Renal pelvis (tissue), 4 donors: ENCODE data around the gene NBAS. TPM values are rescaled to one million over a fixed set of nuclear protein-coding genes. Genes with fewer than 3 reads are reported as not detected.
A peak's percentile ranks its signal among the peaks of the same experiment; 100 is the strongest.
"Not testable (repeated sequence)": the region's sequence is repeated elsewhere in the genome, so short reads cannot be mapped to it uniquely, and the experiment has no call there.

ENCODE experiments used
- DNase-seq: peaks from one replicate; pipeline ENCODE4 v3.0.0-alpha.2; 2013
- polyA plus RNA-seq, 3 donors: library from polyadenylated mRNA; unstranded; fragments of 120-200 nt; gene quantifications; one replicate each; pipeline ENCODE4 v1.2.1, GENCODE V29; 2013; ENCODE audit not compliant: insufficient read length in 3 of 3

The NBAS gene
- polyA plus RNA-seq, 3 donors: 60.1 to 66.8 (median 60.5) TPM

DNA sequence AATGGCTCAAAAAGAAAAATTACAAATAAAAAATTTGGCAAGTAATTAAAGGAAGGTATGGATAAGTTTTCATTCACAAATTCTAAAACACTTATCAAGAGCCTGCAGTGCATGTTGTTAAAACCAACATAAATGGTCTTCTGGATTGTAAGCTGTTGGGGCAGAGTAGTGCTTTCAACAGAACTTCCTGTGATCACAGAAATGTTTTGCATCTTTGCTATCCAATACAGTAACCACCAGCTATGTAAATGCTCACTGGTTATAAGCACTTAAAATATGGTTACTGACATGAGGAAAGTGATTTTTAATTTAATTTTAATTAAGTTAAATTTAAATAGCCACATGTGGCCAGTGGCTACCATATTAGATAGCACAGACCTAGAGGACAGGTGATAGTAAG, 133.1 kb downstream of the NBAS start:
- DNase-seq: no peak

DNA sequence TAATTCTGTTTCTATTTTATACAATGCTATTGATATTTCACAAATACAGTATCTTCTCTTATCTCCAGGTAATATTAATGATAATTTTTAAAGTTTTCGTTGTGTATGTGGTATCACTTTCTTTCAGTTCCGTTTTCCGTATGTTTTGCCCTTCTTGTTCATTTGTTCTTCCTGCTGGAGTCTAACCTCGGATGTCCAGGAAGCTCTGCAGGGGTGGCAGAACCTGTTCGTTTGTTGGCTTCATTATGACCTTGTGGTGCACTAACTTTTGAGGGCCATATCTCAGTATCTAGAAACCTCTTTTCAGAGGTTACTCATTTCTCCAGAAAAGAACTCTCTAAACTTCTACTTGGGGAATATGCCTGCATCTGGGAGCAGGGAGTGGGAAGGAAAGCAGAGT, 134.5 kb downstream of the NBAS start:
- no peak for DNase-seq

DNA sequence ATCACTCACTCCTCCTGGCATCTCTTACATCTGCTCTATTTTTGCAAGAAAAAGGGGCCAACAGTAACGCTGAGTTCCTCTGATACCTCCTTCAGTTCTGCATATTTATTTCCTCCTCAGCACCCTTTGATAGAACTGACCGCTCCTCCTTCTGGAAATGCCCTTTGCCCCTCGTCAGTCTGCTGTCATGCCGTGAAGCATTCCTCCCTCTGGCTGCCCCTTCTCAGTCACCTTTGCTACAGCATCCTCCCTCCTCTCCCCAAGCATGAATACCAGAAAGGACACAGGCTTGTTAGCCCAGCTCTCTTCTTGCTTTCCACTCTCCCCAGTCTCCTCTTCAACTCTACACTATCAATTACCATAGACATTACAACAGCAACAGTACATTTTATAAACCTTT, 135.4 kb downstream of the NBAS start:
- DNase-seq: peak; percentile 31

DNA sequence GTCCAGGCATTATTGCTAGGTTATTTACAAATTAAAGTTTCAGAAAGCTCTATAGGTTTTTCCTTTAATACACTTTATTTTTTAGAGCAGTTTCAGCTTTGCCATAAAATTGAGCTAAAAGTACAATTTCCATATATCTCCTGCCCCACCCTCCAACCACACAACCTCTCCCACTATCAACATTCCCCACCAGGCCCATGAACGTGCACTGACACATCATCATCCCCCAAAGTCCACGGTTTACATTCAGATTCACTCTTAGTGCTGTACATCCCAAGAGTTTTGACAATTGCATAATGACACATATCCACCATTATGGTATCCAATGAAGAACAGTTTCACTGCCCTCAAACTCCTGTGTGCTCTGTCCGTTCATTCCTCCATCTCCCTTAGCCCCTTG, 139.4 kb downstream of the NBAS start:
- DNase-seq: no peak

DNA sequence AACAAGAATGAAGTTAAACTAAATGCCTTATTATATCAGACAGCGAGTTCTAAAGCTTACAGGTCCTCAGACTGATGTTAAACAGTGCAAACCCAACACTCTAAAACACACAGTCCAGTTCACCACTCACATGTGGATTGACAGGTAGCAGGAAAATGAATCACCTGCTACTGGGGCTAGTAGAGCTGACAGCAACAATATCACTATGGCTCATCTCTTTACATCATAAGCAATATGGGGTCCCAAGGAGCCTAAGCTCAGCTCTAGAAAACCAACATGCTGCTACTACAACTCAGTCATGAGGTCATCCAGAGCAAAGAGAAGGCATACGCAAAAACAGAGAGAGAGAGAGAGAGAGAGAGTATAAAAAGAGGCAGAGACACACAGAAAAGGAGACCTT, 145.4 kb downstream of the NBAS start:
- no peak for DNase-seq

DNA sequence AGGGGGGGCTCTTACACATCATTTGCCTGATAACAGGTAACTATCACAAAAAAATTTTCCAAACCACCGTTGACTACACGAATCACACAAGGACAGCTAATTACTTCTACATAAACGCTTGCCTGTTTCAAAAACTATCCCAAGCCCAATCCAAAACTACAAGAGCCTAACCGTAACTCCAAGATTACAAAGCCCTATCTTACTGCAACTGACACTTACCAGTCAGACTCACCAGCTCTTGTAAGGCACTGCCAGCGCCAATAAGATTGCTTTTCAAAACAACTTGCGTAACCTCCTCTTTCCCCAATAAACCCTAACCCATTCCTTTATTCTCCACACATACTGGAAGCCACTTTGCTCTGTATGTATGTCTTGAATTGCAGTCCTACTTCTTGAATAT, 148.4 kb downstream of the NBAS start:
- no peak for DNase-seq

DNA sequence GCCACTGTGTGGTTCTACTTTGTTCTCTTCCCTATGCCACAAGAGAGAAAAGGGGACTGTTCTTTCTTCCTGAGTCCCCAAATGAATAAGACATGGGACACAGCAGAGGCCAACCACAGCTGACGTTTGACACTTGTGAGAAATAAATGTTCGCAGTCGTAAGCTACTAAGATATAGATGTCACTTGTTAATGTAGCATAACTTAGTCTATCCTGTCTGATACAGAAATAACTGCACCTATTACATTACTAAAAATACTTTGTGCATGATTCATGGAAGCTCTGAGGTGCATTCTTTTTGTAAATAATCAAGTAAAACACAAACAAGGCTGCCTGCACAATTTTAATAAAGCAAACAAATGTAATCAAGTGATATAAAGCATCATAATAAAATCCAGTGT, 148.8 kb downstream of the NBAS start:
- no peak for DNase-seq

DNA sequence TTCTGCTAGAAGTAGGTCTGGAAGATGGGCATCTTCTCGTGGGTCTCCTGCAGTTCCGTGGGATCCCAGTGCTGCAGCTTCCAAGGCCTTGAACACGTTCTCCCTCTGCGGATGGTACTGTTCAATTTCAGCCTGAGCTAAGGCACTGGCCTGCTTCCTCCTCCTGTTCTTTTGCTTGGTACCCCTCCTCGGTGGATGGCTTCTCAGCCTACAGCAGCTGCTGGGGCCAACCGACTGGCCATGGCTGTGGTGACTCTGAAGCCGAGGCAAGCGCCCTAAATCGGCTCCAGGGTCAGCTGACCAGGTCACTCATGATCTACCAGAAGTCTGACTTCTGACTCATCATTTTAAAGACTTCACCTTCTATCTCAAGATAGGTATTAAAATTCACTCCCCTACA, 150.2 kb downstream of the NBAS start:
- DNase-seq: no peak

DNA sequence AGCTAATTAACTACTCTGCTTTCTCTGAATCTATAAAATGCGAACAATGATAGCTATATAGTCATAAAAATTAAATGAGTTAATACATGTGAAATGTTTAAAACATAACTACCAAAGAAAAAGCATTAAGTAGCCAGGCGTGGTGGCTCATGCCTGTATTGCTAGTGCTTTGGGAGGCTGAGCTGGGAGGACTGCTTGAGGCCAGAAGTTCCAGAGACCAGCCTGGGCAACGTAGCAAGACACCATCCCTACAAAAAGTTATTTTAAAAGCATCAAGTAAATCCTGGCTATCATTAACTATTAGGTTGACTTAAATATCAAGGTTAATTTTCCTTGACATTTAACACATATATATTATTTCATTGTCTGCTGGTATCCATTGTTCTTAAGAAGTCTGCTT, 152.4 kb downstream of the NBAS start:
- DNase-seq: no peak

DNA sequence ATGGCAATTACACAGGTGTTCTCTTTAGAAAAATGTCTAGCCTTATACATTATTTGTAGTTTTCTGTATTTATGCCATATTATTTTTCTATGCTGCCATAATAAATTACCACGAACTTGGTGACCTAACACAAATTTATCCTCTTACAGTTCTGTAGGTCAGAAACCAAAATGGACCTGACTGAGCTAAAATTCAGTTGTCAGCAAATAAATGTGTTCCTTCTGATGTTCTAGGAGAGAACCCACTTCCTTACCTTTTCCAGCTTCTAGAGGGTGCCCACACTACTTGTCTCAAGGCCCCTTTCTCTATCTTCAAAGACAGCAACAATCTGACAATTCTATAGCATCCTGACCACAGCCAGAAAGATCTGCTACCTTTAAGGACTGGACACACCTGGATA, 153.5 kb downstream of the NBAS start:
- DNase-seq: no peak

DNA sequence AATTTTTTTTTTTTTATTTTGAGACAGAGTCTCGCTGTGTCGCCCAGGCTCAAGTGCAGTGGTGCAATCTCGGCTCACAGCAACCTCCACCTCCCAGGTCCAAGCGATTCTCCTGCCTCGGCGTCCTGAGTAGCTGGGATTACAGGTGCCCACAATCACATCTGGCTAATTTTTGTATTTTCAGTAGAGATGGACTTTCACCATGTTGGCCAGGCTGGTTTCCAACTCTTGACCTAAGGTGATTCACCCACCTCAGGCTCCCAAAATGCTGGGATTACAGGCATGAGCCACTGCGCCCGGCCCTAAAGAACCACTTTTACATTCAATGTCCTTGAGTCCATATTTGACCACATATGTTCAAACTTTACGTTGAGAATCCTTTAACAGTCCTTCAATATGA, 156.6 kb downstream of the NBAS start:
- DNase-seq: not testable (repeated sequence)

DNA sequence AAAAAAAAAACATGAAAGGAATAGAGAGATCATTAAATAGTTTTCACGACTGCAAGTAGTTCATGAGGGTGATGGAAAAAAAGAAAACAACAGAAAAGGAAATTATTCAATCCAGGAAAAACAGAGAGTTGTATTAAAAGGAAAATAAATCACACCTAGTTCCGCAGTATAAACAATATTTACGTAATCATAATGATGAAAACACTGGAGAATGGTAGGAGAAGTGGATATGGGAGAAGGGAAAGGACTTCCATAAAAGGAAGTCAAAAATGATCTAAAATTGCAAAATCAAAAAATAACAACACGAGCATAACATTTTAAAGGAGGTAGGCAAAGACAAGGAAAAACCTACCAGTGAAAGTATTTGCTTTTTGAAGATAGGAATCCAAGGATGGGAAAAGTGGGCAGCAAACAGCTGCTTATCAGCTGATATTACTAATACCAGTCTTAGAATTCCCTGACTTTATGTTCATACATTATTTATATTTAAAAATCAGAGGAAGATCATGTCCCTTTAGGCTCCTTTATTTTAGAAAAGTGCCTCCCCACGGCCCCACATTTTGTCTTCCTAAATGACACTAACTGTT, 160.8 kb downstream of the NBAS start:
- no peak for DNase-seq

DNA sequence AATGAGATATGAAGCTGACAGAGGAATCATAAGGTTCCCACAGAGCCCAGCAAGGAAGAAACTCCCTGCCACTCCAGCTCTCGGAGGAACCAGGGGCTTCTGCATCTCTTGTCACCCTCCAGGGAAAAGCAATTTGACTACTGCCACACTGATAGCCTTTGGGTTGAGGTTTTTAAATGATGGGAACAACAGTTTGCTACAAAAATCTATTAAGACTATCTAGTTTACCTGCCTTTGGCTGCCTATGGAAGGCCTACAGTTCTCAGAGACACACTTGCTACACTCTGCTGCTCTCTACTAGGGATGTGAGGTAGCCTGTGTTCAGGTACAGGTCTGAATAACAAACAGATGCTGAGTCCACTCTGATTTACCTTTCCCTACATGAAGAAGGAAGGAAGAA, 161.9 kb downstream of the NBAS start:
- DNase-seq: no peak

DNA sequence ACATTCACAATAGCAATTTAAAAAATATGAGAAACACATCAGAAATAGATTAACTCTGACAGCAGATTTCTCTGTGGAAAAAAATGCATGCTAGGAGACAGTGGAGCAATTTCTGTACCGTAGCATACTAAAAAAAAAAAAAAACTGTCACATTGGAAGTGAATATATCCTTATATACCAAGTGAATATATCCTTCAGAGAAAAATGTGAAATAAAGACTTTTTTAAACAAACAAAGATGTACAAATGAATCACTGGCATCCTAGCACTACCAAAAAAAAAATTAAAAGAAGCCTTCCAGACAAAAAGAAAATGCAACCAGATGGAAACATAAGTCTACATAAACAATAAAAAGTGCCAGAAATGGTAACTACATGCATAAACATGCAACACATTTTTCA, 169.4 kb downstream of the NBAS start:
- no peak for DNase-seq

DNA sequence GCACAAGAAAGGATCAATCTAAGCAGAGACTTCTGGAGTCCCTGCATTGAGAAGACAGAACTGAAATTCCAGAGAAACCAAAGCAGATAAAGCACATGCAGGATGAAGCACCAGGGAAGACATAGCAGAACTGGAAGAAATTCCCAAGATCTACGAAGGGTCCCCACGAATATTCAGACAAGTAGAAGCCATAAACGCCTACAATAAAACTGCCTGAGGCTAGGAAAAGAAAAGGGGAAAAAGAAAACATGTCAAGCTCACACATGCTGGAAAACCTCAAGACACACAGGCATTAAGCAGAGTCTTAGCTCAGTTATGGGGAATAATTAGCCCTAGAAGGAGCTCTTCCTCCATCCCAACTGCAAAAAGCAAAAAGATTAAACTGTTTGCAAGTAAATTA, 171.2 kb downstream of the NBAS start:
- DNase-seq: no peak

DNA sequence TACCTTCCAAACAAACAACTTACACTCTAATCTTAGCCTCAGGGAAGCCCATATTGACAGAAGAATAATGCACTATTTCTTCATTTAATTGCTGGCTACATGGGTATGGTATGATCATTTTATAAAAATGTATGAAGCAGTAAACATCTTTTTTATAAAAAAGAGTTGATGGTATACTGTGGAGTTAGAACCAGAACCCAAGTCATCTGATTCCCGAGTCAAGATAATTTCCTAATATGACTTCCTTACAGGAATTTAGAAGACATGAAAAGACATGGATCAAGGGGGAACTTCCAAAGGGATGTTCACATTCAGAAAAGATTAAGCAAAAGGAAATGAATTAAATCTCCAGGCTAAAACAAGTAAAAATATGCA, 171.8 kb downstream of the NBAS start:
- no peak for DNase-seq

DNA sequence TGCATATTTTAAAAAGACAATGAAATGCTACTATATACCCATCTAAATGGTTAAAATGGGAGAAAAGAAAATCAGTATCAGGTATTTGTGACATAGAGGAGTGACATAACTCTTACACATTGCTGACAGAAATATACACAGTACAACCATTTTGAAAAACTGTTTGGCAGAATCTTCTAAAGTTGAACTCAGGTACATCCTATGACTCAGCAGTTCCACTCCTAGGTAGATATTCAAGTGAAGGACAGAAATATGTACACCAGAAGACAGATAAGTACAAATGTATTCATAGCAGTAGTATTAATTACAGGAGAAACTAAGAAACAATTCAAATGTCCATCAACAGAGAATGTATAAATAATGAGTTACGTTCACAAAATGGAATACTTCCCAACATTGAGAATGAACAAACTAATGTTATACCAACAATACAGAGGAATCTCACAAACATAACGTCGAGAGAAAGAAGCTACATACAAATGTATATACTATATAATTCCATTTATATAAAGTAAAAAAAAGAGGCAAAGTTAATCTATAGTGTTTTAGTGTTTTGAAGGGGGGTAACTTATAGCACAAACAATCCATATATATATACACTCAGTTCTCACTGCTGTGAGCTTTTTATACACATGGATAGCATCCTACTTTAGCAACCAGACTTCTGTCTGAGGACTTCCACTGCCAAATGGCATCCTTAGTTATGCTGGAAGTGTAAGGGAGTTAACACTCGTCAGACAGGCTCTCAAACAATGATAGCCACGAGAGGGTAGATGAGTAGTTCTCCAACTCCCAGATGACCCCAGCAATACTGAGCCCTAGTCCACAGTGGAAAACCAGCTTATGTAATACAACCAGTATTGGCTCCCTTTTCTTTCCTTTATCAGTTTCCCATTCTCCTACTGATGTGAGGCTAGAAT, 172.5 kb downstream of the NBAS start:
- DNase-seq: no peak

DNA sequence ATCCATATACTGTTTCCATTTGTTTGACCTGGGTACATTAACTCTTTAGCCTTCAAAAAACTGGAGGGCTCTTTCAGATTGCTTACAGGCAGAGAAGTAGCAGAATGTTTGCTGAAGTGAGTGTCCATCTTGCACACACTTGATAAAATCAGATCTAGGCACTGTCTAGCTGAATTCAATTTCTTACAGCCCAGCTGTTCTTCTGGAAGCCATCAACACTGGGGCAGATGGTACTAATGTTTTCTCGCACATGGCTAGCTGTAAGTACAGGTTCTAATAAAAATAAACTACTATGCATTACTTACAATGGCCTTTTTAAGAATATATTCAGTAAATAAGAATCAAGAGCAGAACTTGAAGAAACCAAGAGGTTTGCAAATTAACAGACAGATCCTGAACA, 175.9 kb downstream of the NBAS start:
- DNase-seq: no peak

DNA sequence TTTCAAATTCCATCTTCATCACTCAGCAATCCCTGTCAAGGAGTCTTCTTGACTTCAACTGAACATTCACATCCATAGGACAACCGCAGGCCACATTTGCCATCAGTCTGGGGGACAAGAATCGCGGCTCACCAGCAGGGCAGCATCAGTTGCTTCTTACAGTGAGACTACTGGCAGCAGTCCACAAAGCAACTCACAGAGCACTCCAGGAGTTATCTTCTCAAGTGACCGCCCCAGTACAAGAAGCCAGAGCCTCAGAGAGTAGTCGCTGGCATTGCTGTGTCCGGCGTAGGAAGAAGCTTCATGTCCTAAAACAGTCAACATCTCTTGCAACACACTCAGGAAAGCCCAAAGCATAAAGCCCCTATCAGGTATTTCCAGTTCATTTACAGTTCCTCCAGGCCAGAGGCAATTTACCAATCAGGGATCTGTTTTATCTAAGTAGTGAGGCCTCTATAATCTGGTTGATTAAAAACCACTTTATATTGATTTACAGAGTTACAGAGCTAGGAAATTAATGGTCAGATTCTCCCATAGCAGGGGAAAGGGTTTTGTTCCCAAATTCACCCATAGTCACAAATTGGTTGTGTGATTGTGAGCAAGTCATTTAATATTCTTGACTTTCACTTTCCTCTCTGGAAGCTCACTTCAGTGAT, 177.3 kb downstream of the NBAS start:
- no peak for DNase-seq

DNA sequence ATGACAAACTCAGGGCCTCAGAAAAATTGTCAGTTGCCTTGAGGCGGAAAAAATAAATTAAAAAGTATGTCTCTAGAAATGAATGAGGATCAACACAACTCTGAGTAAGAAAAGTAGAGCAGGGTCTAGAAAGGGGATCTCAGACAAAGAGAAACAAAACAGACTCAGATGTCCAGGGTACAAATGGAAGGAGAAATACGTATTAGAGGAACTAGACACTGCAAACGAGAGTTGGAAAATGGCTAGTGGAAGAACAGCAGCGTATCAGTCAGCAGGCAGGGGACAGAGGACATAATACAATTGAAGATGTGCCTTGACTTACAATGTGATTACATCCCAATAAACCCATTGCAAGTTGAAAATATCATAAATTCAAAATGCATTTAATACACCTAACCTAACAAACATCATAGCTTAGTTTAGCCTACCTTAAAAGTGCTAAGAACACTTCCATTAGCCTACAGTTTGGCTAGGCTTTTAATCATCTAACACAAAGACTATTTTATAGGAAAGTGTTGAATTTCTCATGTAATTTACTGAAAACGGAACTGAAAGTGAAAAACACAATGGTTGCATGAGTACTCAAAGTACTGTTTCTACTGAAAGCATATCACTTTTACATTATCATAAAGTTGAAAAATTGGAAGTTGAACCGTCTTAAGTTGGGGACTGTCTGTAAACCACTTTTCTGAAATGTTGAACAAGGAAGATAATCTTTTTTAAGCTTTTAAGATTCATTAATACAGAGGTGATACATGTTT, 182.8 kb downstream of the NBAS start:
- no peak for DNase-seq

DNA sequence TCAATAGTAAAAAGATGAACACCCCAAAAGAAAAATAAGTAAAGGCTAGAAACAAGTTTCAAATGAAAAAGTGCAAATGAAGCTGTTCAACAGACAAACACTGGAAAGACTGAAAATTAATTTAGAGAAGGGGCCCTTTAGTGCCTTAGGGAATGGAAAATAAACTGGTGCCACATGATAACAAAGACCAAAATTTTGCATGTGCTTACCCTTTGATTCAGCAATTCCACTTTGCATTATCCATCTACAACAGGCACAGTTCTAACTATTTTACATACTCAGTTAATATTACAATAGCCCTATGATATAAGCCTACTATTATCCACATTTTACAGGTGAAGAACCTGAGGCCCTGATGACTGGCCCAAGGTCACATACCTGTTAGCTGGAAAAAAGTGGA, 183.9 kb downstream of the NBAS start:
- no peak for DNase-seq

DNA sequence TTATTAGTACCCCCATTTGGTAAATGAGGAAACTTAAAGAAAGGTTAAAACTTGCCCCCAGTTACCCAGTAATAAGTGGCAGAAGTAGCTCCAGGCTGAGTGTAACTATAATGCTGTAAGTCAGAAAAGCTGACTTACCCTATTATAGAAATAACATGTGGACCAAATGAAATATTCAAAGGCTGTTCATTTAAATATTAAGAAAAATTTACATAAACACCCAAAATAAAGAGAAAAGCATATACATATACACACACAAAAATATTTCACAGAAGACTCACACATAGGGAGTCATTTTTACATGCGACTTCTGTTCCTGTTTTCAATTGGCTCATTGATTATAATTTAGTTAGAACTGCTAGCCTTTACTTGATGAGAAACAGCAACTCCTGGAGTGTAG, 189.1 kb downstream of the NBAS start:
- no peak for DNase-seq

DNA sequence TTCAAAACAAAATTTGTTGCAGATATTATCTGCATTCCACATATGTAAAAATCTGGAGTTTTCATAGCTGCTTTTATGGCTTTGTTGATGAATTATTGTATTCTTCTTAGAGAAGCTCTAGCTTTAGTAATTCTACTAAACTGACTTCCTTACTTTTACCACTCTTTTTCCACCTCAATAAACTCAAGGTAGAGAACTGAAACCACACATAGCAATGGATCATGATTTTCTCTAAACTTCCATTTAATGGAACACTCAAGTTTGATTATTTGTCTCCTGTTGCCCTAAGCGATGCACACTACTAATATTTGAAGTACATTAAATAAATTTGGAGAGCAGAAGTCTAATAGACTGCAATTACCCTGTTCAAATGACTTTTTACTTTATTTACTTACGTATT, 192.0 kb downstream of the NBAS start:
- DNase-seq: no peak
